Retinal pigment epithelial cell (primary cell): ENCODE data around the gene C17orf100.

Experiments
- DNase-seq: peaks from one replicate; pipeline ENCODE4 v3.0.0-alpha.2; 2010; ENCODE audit warnings: low read depth
- H3K4me3 ChIP-seq: 2 replicates; pipeline ENCODE4 v1.5.1; 2011; ENCODE audit warnings: mild to moderate bottlenecking, low read length, control low read depth, moderate library complexity
- TF ChIP-seq, protein P1 (sequence below): conservative IDR thresholded peaks from 2 replicates; pipeline ENCODE4 v1.5.1; 2011; ENCODE audit warnings: low read depth, low read length, control low read depth, inconsistent platforms

The C17orf100 gene

DNA sequence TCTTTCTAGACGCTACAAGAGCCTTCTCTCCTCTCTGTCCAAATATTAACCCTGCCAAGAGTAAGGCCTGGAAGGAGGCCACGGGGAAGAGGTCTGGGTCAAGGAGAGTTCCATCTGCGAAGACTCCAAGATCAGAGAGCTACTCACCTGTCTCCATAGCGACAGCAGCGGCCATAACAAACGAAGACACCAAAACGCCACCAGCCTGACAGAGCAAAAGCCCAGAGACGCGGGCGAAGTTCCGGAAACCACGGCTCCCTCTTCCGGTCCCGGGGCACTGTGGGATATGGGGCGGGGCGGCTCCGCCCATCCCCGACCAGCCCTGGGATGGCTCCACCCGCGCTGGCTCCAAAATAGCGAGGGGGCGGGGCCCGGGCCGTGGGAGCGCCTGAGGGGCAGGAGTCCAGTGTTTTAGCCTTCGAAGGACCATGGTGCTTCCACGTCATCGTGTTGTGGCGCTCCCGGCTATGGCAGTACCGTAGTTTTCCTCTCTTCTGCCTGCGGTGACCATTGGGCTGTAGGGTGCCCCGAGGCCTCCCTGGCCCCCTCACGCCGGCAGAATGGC is at the start of gene C17orf100, which contains the start of gene MED31:
Gene C17orf100, plus strand, starts transcription at position 409 of the 565 bp plus-strand sequence. Its CDS starts 152 bp downstream, at position 561.
Gene MED31, minus strand, starts transcription at position 252 of the 565 bp plus-strand sequence. Its CDS starts 77 bp downstream, at position 175.
- DNase-seq, result peak; percentile 52
- TF ChIP-seq, protein P1, sequence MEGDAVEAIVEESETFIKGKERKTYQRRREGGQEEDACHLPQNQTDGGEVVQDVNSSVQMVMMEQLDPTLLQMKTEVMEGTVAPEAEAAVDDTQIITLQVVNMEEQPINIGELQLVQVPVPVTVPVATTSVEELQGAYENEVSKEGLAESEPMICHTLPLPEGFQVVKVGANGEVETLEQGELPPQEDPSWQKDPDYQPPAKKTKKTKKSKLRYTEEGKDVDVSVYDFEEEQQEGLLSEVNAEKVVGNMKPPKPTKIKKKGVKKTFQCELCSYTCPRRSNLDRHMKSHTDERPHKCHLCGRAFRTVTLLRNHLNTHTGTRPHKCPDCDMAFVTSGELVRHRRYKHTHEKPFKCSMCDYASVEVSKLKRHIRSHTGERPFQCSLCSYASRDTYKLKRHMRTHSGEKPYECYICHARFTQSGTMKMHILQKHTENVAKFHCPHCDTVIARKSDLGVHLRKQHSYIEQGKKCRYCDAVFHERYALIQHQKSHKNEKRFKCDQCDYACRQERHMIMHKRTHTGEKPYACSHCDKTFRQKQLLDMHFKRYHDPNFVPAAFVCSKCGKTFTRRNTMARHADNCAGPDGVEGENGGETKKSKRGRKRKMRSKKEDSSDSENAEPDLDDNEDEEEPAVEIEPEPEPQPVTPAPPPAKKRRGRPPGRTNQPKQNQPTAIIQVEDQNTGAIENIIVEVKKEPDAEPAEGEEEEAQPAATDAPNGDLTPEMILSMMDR, result no peak
- H3K4me3 ChIP-seq, result peak within 1 kb of the TSS; percentile 99

DNA sequence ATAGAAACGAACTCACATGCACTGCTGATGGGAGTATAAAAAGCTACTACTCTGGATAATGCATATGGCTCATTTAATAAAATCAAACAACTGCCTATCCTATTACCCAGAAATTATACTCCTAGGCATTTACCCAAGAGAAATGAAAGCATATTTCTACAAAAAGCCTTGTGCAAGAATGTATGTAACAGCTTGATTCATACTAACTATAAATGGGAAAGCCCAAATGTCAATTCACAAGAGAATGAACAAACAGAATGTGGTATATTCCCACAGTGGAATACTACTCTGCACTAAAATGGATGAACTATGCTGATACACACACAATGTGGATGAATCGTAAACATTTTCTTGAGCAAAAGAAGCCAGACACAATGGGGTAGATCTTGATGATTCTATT is 49.4 kb upstream of the C17orf100 start:
- no peak overlapping the region for H3K4me3 ChIP-seq
- no peak for DNase-seq
- TF ChIP-seq, protein P1, result no peak

DNA sequence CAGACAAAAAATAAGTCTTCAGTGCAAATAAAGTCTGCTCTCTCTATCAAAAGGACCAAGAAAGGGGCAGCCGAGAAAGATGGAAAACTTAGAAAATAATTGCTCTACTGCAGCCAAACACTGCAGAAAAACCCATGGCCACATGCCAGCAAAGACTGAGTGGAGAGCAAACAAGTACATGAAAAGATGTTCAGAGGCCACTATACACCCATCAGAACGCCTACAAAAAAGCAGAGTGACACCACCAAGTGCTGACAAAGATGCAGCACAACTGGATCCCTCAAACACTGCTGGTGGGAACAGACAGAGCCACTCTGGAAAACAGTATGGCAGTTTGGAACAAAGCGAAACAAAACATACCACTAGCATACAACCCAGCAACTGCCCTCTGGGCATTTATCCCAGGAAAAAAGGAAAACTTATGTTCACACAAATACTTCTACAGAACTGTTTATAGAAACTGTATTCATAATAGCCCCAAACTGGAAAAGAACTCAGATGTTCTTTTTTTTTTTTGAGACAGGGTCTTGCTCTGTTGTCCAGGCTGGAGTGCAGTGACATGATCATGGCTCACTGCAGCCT is 47.7 kb upstream of the C17orf100 start:
- TF ChIP-seq, protein P1, result no peak
- no peak overlapping the region for H3K4me3 ChIP-seq
- no peak for DNase-seq

DNA sequence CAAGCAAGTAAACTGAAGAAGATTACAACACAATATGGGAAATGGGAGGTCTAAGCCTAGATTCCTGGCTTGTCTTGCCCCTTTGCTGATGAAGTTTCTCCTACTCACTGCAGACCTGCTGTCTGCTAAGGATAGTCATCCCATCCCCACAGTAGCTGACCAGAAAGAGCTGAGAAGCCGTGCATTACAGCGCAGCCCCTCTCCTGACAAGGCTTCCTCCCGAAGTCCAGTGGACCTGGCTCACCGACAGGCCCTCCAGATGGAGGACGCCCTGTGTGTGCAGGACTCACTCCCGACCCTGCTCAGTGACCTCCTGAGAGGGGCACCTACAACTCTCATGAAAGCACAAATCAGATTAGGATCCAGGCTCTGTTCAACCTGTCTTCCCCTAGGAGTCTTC is 46.4 kb upstream of the C17orf100 start:
- no peak overlapping the region for H3K4me3 ChIP-seq
- TF ChIP-seq, protein P1, result no peak
- no peak for DNase-seq

DNA sequence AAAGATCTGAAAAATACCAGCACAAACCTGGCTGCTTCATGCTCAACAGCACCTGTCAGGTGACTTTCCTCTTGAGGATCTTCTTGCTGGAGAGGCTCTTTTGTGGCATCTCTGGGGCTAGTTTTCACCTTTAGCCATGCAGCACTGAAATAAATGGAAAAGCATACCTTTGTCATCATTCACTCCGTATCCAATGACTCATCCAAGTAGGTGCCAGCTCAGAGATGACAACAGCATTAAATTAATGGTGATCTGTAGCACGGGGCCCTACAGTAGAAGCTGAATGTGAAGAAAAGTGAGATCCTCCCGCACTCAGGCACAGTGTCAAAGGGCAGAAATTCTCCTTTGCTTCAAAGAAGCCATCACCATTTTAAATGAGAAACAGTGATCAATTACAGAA is 43.2 kb upstream of the C17orf100 start:
- H3K4me3 ChIP-seq, result no peak overlapping the region
- TF ChIP-seq, protein P1, result no peak
- no peak for DNase-seq

DNA sequence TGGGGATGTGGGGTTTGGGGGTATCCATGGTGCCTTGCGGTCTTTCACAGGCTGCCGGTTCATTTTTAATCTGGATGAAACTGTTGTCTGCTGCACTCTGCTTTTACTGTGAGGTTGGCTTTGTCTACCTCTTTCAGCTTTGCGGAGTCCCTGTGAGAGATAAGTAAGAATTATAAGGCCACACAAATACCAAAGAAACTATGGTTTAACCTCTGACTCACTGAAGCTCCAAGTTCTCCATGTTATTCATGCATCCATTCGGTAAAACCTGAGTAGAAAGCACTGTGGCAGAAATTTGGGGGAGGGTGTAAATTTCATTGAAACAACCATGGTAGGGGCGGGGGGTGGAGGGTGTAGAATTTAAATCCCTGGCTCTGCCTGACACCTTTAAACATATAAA is 41.6 kb upstream of the C17orf100 start:
- H3K4me3 ChIP-seq, result no peak overlapping the region
- TF ChIP-seq, protein P1, result no peak
- DNase-seq, result no peak

DNA sequence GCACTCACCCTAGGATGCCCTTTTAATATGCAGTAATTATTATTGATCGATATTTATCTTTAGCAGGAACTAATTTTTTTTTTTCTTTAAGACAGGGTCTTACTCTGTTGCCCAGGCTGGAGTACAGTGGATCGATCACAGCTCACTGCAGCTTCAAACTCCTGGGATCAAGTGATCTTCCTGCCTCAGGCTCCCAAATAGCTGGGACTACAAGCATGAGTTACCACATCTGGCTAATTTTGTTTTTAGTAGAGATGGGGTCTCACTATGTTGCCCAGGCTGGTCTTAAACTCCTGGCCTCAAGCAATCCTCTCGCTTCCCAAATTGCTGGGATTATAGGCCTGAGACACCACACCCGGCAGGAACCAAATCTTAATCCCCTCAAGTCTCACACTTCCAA is 40.3 kb upstream of the C17orf100 start:
- H3K4me3 ChIP-seq, result no peak overlapping the region
- TF ChIP-seq, protein P1, result no peak
- no peak for DNase-seq
